Measurements from ENCODE around the gene MAJIN.

DNA sequence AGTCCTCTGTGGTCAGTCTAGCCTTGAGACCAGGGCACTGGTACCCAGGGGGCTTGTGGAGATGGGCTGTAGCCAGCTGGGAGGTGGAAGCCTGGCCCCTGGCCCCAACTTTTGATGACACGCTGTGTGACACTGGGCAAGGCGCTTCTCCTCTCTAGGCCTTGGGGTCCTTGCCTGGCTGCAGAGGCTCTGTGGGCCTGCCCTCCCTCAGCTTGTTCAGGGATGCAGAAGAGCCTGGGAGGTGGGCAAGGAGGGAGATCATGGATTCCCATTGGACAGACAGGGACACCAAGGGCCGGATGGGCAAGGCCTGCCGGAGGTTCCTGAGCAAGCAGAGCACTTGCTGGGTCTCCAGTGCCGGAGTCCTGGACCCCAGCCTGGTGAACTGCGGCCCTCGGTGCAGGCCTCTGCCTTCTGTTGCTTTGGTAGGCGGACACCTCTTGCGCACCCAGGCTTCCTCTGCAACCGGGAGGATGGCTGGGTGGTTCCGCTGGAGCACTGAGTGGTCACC lies 48.7 kb downstream of the MAJIN start:
- no peak for TF ChIP-seq MAX (CRISPR knock-in tag; IDR thresholded peaks at IDR 0.05)
- TF ChIP-seq, protein P1, sequence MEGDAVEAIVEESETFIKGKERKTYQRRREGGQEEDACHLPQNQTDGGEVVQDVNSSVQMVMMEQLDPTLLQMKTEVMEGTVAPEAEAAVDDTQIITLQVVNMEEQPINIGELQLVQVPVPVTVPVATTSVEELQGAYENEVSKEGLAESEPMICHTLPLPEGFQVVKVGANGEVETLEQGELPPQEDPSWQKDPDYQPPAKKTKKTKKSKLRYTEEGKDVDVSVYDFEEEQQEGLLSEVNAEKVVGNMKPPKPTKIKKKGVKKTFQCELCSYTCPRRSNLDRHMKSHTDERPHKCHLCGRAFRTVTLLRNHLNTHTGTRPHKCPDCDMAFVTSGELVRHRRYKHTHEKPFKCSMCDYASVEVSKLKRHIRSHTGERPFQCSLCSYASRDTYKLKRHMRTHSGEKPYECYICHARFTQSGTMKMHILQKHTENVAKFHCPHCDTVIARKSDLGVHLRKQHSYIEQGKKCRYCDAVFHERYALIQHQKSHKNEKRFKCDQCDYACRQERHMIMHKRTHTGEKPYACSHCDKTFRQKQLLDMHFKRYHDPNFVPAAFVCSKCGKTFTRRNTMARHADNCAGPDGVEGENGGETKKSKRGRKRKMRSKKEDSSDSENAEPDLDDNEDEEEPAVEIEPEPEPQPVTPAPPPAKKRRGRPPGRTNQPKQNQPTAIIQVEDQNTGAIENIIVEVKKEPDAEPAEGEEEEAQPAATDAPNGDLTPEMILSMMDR (IDR thresholded peaks at IDR 0.05 in 2 of 3, conservative IDR thresholded peaks at IDR 0.05 in 1 of 3; ENCODE audit: insufficient read depth in 2 of 3, low read depth in 1 of 3, low read length in 3 of 3): no peak
- TF ChIP-seq YBX1 (IDR thresholded peaks at IDR 0.05): no peak
- no peak for TF ChIP-seq ELF1 (tag; IDR thresholded peaks at IDR 0.05)
- no peak for TF ChIP-seq ZBTB17 (CRISPR knock-in tag; IDR thresholded peaks at IDR 0.05)
- no peak for TF ChIP-seq NBN (IDR thresholded peaks at IDR 0.05; ENCODE audit: low read depth)
- TF ChIP-seq GABPB1 (CRISPR knock-in tag; IDR thresholded peaks at IDR 0.05): no peak
- TF ChIP-seq SOX6 (IDR thresholded peaks at IDR 0.05): no peak

All from K562 (cell line).